Testis (tissue), 3 donors: ENCODE data around the gene JOSD2. TPM values are rescaled to one million over a fixed set of nuclear protein-coding genes. Genes with fewer than 3 reads are reported as not detected.
A peak's percentile ranks its signal among the peaks of the same experiment; 100 is the strongest.

ENCODE experiments used
- DNase-seq: peaks from one replicate; pipeline ENCODE4 v3.0.0-alpha.2; 2019
- H3K27ac ChIP-seq, 2 donors: fragments of 200-600 bp; sonication (generic); one replicate each; pipeline ENCODE4 v1.5.1; 2019
- H3K27me3 ChIP-seq: fragments of 200-600 bp; sonication (generic); one replicate; pipeline ENCODE4 v1.5.1; 2019
- H3K36me3 ChIP-seq: fragments of 200-600 bp; sonication (generic); one replicate; pipeline ENCODE4 v1.5.1; 2017; ENCODE audit warnings: low read depth; ENCODE audit errors: missing control alignments
- H3K4me1 ChIP-seq: fragments of 200-600 bp; sonication (generic); one replicate; pipeline ENCODE4 v1.5.1; 2019
- H3K4me3 ChIP-seq, 2 donors: fragments of 200-600 bp; sonication (generic); one replicate each; pipeline ENCODE4 v1.5.1; 2017 to 2019
- H3K9me3 ChIP-seq: fragments of 200-600 bp; sonication (generic); one replicate; pipeline ENCODE4 v1.5.1; 2017
- CTCF ChIP-seq, 3 experiments: fragments of 450-650 bp in 2 of 3; fragments of 200-600 bp in 1 of 3; sonication (generic) in 1 of 3; IDR thresholded peaks; one replicate each; pipeline ENCODE4 v1.5.1; 2016 to 2019; ENCODE audit warnings: antibody characterized with exemption in 3 of 3, mild to moderate bottlenecking in 2 of 3, moderate library complexity in 1 of 3
- POLR2A ChIP-seq: fragments of 450-650 bp; IDR thresholded peaks from one replicate; pipeline ENCODE4 v1.6.1; 2017; ENCODE audit warnings: antibody characterized with exemption, mild to moderate bottlenecking, moderate library complexity
- WGBS, 2 donors: methylation state at CpG; one replicate each; pipeline ENCODE4 v1.1.5; 2018; 5-methylcytosine and 5-hydroxymethylcytosine counted together
- intact Hi-C: fragments of 100-400 bp; cut with DNase I; formaldehyde crosslinking; loops from one replicate; pipeline ENCODE4 v1.15.1; 2023; ENCODE audit warnings: low total_unique reads
- polyA plus RNA-seq: library from polyadenylated mRNA; stranded (reverse); fragments of 350-450 nt; fragmentation: Illumina TruSeq; extraction: RNeasy Lipid Tissue Mini Kit (QIAGEN cat#74804); gene quantifications from one replicate; pipeline ENCODE4 v1.2.3, GENCODE V29; 2014; ENCODE audit warnings: low read depth, low replicate concordance; ENCODE audit not compliant: insufficient read depth
- total RNA-seq, 2 donors: library from RNA; depleted of rRNA; stranded (reverse); fragments of >200 nt; gene quantifications; one replicate each; pipeline ENCODE4 v1.2.3, GENCODE V29; 2016

Gene JOSD2
- total and polyA plus RNA-seq, 3 donors from 2014 or later: 21.6 to 37.7 (median 26.1) TPM

DNA sequence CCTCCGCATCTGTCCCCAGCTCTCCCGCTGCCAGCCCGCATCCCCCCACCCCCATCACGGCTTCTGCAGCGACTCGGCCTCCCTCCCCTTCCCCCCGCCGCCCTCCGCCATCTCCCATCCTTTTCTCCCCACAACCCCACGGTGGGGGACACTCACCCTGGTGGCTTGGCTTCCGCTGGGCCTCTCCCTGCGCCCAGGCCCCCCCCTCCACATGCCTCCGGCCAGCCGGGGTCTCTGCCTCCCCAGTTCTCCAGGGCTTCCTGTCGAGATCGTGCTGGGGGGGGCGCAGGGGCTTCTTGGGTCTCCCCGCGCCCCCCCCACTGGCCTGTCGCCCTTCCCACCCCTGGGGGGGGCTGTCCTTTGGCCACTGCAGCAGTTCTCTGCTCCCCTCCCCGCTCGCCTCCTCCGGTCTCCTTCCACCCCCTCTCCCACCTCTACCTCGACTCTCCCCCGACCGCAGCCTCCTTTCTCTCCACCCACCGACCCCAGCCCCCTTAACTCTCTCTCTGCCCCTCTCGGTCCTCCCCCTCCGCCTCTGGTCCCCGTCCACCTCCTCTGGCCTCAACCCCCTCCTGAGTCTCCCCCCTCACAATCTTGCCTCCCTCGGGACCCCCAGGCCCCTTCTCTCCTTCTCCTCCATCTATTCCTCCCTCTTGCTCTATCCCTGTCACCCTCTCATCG, 40.2 kb upstream of the JOSD2 start:
- no peak overlapping the region for H3K27ac ChIP-seq
- no peaks in the 10 kb centered on the region for H3K9me3 ChIP-seq
- peak overlapping the region; percentile 24 to 39 for H3K4me3 ChIP-seq
- TF ChIP-seq POLR2A (no peak), CTCF (IDR thresholded peaks at IDR 0.05) (no peak)
- intact Hi-C loops: no loop called here
- no peak for DNase-seq
- H3K4me1 ChIP-seq: peaks cover 4% of the 10 kb centered on the region
- 32 to 48% methylated on average over 29 to 30 of the region's 32 CpGs for WGBS, 2 donors
- H3K27me3 ChIP-seq: no peaks in the 10 kb centered on the region
- H3K36me3 ChIP-seq: no peaks in the 10 kb centered on the region

DNA sequence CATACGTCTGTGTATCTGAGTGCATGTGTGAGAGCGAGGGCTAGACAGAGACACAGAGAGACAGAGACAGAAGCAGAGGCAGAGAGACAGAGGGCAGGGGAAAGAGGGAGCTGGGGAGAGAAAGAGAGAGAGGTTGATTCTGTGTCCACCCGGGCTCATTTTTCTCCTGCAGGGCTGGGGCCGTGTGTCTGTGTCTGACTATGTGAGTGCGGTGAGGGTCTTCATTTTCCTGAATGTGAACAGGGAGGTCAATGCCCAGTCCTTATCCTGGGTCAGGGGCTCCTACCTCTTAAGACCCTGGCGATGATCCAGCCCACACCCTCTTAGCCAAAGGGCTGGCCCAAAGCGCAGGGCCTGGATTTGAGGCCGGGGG, 39.6 kb upstream of the JOSD2 start:
- Histone ChIP-seq H3K4me1 (peaks cover 4% of the 10 kb centered on the region), H3K27ac (no peak overlapping the region), H3K36me3 (no peaks in the 10 kb centered on the region), H3K4me3 (peak overlapping the region; percentile 24 to 39), H3K9me3 (no peaks in the 10 kb centered on the region), H3K27me3 (no peaks in the 10 kb centered on the region)
- no peak for DNase-seq
- WGBS, 2 donors: 45 to 50% methylated on average over 5 to 8 of the region's 8 CpGs
- TF ChIP-seq CTCF (IDR thresholded peaks at IDR 0.05) (no peak), POLR2A (no peak)
- intact Hi-C loops: no loop called here

- Histone ChIP-seq H3K36me3 (no peaks in the 10 kb centered on the region), H3K4me3 (no peak overlapping the region), H3K4me1 (peaks cover 4% of the 10 kb centered on the region), H3K27me3 (no peaks in the 10 kb centered on the region), H3K27ac (no peak overlapping the region), H3K9me3 (no peaks in the 10 kb centered on the region)
- TF ChIP-seq CTCF (IDR thresholded peaks at IDR 0.05) (no peak), POLR2A (no peak)
- DNase-seq: no peak
- 74 to 75% methylated on average over 14 to 17 of the region's 17 CpGs for WGBS, 2 donors
- intact Hi-C loops: no loop called here
These were observed 39.1 kb upstream of the JOSD2 start for GRCh38 chr19:50549927-50550593.

DNA sequence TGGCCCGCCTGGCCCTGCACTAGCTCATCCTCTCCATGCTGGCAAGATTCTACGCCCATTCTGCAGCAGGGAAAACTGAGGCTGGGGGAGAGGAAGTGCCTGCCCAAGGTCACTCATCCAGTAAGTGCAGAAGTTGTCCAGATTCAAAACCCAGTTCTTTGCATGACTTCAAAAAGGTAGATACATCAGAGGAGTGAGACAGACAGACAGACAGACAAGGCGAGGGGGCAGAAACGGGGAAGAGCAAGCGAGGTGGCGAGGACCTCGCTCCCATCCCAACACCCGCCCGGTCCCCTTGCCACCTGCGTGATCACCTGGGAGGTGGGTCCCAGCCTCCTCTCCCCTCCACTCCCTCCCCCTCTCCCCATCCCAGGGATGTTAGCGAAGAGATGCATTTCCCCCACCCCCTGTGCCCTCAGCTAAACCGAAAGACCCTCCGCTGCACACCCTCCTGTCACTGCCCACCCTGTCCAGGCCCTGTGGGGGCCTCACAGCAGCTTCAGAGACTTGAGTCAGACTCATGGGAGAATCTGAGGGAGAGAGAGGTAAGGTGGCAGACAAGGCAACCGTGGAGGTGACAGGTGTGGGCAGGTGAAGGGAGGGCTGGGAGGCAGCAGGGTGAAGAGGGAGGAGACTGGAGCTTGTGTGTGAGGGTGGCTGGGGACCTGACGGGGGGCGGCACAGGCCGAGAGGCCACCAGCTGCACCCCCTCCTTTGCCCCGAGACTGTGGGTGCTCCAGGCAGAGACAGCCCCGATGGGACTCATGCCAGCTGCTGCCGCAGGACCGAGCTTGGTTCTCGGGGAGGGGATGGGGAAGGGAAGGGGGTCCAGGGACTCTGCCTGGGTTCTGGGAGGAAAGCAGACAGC, 38.3 kb upstream of the JOSD2 start:
- no peak for TF ChIP-seq CTCF (IDR thresholded peaks at IDR 0.05)
- TF ChIP-seq POLR2A: no peak
- no peak overlapping the region for H3K27ac ChIP-seq

More for the DNA sequence above, 38.3 kb upstream of the JOSD2 start:
- Histone ChIP-seq H3K36me3 (no peaks in the 10 kb centered on the region), H3K4me3 (no peak overlapping the region), H3K27me3 (no peaks in the 10 kb centered on the region), H3K9me3 (no peaks in the 10 kb centered on the region), H3K4me1 (peaks cover 4% of the 10 kb centered on the region)
- 88% methylated on average over 18 to 22 of the region's 22 CpGs for WGBS, 2 donors
- intact Hi-C loops: no loop called here
- no peak for DNase-seq
